Ureter (tissue), 1 donor: ENCODE results near the gene FOXP3. TPM values are rescaled to one million over a fixed set of nuclear protein-coding genes. Genes with fewer than 3 reads are reported as not detected.

Experiments used
- DNase-seq: peaks from one replicate; pipeline ENCODE4 v3.0.0-alpha.2; 2020; ENCODE audit warnings: low spot score
- total RNA-seq: library from RNA; stranded (reverse); gene quantifications from one replicate; pipeline ENCODE4 v1.2.4, GENCODE V29; 2023
- donor health status: DM: yes; HTN: yes; CAD: no.

Gene FOXP3
- total RNA-seq, 1 donor from 2014 or later: 0.49 TPM

GRCh38 chrX:49214996-49215526 lies 49.4 kb downstream of the FOXP3 start:
- no peak for DNase-seq

- no peak for DNase-seq
These were observed 50.1 kb downstream of the FOXP3 start for GRCh38 chrX:49214416-49214815.

- DNase-seq: no peak
These were observed 51.6 kb downstream of the FOXP3 start for GRCh38 chrX:49212861-49213260.

GRCh38 chrX:49212209-49212608 lies 52.3 kb downstream of the FOXP3 start:
- no peak for DNase-seq

GRCh38 chrX:49211074-49211473 lies 53.4 kb downstream of the FOXP3 start:
- no peak for DNase-seq

- DNase-seq: no peak
These were observed 54.1 kb downstream of the FOXP3 start for GRCh38 chrX:49210406-49210805.

- no peak for DNase-seq
These were observed 54.9 kb downstream of the FOXP3 start for GRCh38 chrX:49209434-49210251.

- no peak for DNase-seq
These were observed 56.1 kb downstream of the FOXP3 start for GRCh38 chrX:49208399-49208798.

GRCh38 chrX:49206543-49206942 lies 58.0 kb downstream of the FOXP3 start:
- DNase-seq: no peak

- no peak for DNase-seq
These were observed 59.1 kb downstream of the FOXP3 start for GRCh38 chrX:49205443-49205842.

- DNase-seq: no peak
These were observed 59.8 kb downstream of the FOXP3 start for GRCh38 chrX:49204709-49205108.

- no peak for DNase-seq
These were observed 60.5 kb downstream of the FOXP3 start for GRCh38 chrX:49204017-49204416.

- DNase-seq: no peak
These were observed 61.0 kb downstream of the FOXP3 start for GRCh38 chrX:49203536-49203935.

- DNase-seq: no peak
These were observed 62.5 kb downstream of the FOXP3 start for GRCh38 chrX:49202022-49202421.

Other genes starting within 250 kb of the FOXP3 start
- gene TFE3, start 221.4 kb downstream of the FOXP3 start, total RNA-seq: 45.2 TPM
- gene CCDC120, start 205.7 kb downstream of the FOXP3 start, total RNA-seq: 16.9 TPM
- gene PRAF2, start 190.7 kb downstream of the FOXP3 start, total RNA-seq: 20.9 TPM
- gene WDR45, start 184.8 kb downstream of the FOXP3 start, total RNA-seq: 60.8 TPM
- 18.2 TPM for gene GPKOW, start 141.0 kb downstream of the FOXP3 start, total RNA-seq
- 12.8 TPM for gene MAGIX, start 102.0 kb downstream of the FOXP3 start, total RNA-seq
- gene PLP2, start 92.8 kb downstream of the FOXP3 start, total RNA-seq: 141 TPM
- 24.7 TPM for gene PRICKLE3, start 78.3 kb downstream of the FOXP3 start, total RNA-seq
- 1.7 TPM for gene SYP, start 64.5 kb downstream of the FOXP3 start, total RNA-seq
- gene CACNA1F, start 31.4 kb downstream of the FOXP3 start, total RNA-seq: 0.49 TPM
- gene CCDC22, start 29.2 kb downstream of the FOXP3 start, total RNA-seq: 16.9 TPM
- gene PPP1R3F, start 5.1 kb upstream of the FOXP3 start, total RNA-seq: 6.2 TPM
- gene GAGE10, start 38.9 kb upstream of the FOXP3 start, total RNA-seq: not detected
- gene GAGE12J, start 57.3 kb upstream of the FOXP3 start, total RNA-seq: not detected
- gene GAGE13, start 66.9 kb upstream of the FOXP3 start, total RNA-seq: not detected